Thyroid gland (tissue), 4 donors: ENCODE measurements around the gene HIPK2. TPM values are rescaled to one million over a fixed set of nuclear protein-coding genes. Genes with fewer than 3 reads are reported as not detected.

Experiments used
- DNase-seq, 2 donors: peaks; one replicate each; pipeline ENCODE4 v3.0.0-alpha.2; 2019
- H3K27ac ChIP-seq, 3 donors: fragments of 200-600 bp; sonication (generic); 1 replicate in 2 of 3; 2 replicates in 1 of 3; pipeline ENCODE4 v1.5.1; 2016 to 2019; ENCODE audit warnings: mild to moderate bottlenecking in 1 of 3, moderate library complexity in 1 of 3
- H3K27me3 ChIP-seq: fragments of 200-600 bp; sonication (generic); one replicate; pipeline ENCODE4 v1.5.1; 2019
- H3K36me3 ChIP-seq, 2 donors: fragments of 200-600 bp; sonication (generic); one replicate each; pipeline ENCODE4 v1.5.1; 2016 to 2019
- H3K4me1 ChIP-seq, 2 donors: fragments of 200-600 bp; sonication (generic); one replicate each; pipeline ENCODE4 v1.5.1; 2017 to 2019
- H3K4me3 ChIP-seq, 3 donors: fragments of 200-600 bp; sonication (generic); replicated peaks in 1 of 3; 1 replicate in 2 of 3; 2 replicates in 1 of 3; pipeline ENCODE4 v1.5.1; 2016; ENCODE audit warnings: mild to moderate bottlenecking in 1 of 3
- H3K9me3 ChIP-seq: fragments of 200-600 bp; sonication (generic); one replicate; pipeline ENCODE4 v1.5.1; 2017
- CTCF ChIP-seq, 6 experiments: fragments of 200-600 bp in 3 of 6; fragments of 450-650 bp in 3 of 6; sonication (generic) in 3 of 6; IDR thresholded peaks; one replicate each; pipeline ENCODE4 v1.5.1; 2016 to 2019; ENCODE audit warnings: antibody characterized with exemption in 6 of 6, mild to moderate bottlenecking in 2 of 6, inconsistent platforms in 1 of 6, moderate library complexity in 1 of 6
- POLR2A ChIP-seq, 2 donors: fragments of 450-650 bp; IDR thresholded peaks; one replicate each; pipeline ENCODE4 v1.6.1; 2017; ENCODE audit warnings: antibody characterized with exemption in 2 of 2, mild to moderate bottlenecking in 2 of 2, moderate library complexity in 1 of 2
- WGBS, 2 donors: methylation state at CpG; one replicate each; pipeline ENCODE4 v1.1.5; 2017; 5-methylcytosine and 5-hydroxymethylcytosine counted together
- intact Hi-C: fragments of 100-400 bp; cut with DNase I; formaldehyde crosslinking; loops from one replicate; pipeline ENCODE4 v1.15.1; 2023
- total RNA-seq, 4 donors: library from RNA; depleted of rRNA; stranded (reverse); fragments of >200 nt; gene quantifications; one replicate each; pipeline ENCODE4 v1.2.3, GENCODE V29; 2016

HIPK2 gene
- total RNA-seq, 4 donors from 2014 or later: 31.3 to 58.5 (median 41.0) TPM

GRCh38 chr7:139745678-139746143 is 32.1 kb downstream of the HIPK2 start:
- Histone ChIP-seq H3K27ac (no peak overlapping the region), H3K27me3 (no peaks in the 10 kb centered on the region), H3K4me3 (no peak overlapping the region), H3K36me3 (no peaks in the 10 kb centered on the region), H3K4me1 (peaks cover 20 to 22% of the 10 kb centered on the region in 2 donors), H3K9me3 (no peaks in the 10 kb centered on the region)
- intact Hi-C loops: no loop called here
- no peak for TF ChIP-seq POLR2A (IDR thresholded peaks at IDR 0.05)
- no peak for TF ChIP-seq CTCF (IDR thresholded peaks at IDR 0.05)
- DNase-seq: no peak
- WGBS, 2 donors: 40 to 45% methylated on average over 6 of the region's 6 CpGs

GRCh38 chr7:139744768-139745677 is 32.8 kb downstream of the HIPK2 start:
- H3K27ac ChIP-seq: no peak overlapping the region
- no peaks in the 10 kb centered on the region for H3K9me3 ChIP-seq
- DNase-seq: no peak
- H3K4me3 ChIP-seq: no peak overlapping the region
- WGBS, 2 donors: 87 to 88% methylated on average over 18 of the region's 18 CpGs
- H3K27me3 ChIP-seq: no peaks in the 10 kb centered on the region
- peaks cover 27 to 29% of the 10 kb centered on the region in 2 donors for H3K4me1 ChIP-seq
- H3K36me3 ChIP-seq: no peaks in the 10 kb centered on the region
- intact Hi-C loops: no loop called here
- TF ChIP-seq POLR2A (IDR thresholded peaks at IDR 0.05): no peak

- intact Hi-C loops: no loop called here
- no peaks in the 10 kb centered on the region for H3K27me3 ChIP-seq
- no peak for DNase-seq
- H3K27ac ChIP-seq: no peak overlapping the region
- no peak for TF ChIP-seq POLR2A (IDR thresholded peaks at IDR 0.05)
- TF ChIP-seq CTCF (IDR thresholded peaks at IDR 0.05): no peak
- 94 to 95% methylated on average over 10 of the region's 10 CpGs for WGBS, 2 donors
- H3K4me1 ChIP-seq: peaks cover 33 to 36% of the 10 kb centered on the region in 2 donors
- H3K36me3 ChIP-seq: no peaks in the 10 kb centered on the region
- no peak overlapping the region for H3K4me3 ChIP-seq
- H3K9me3 ChIP-seq: no peaks in the 10 kb centered on the region
Measured at GRCh38 chr7:139743967-139744767, 33.6 kb downstream of the HIPK2 start.

GRCh38 chr7:139743267-139743966 is 34.4 kb downstream of the HIPK2 start:
- Histone ChIP-seq H3K4me3 (no peak overlapping the region), H3K36me3 (no peaks in the 10 kb centered on the region), H3K9me3 (no peaks in the 10 kb centered on the region), H3K27ac (no peak overlapping the region), H3K27me3 (no peaks in the 10 kb centered on the region), H3K4me1 (peaks cover 33 to 42% of the 10 kb centered on the region in 2 donors)
- TF ChIP-seq CTCF (IDR thresholded peaks at IDR 0.05): no peak
- TF ChIP-seq POLR2A (IDR thresholded peaks at IDR 0.05): no peak
- 93% methylated on average over 2 of the region's 2 CpGs for WGBS, 2 donors
- DNase-seq: no peak
- intact Hi-C loops: no loop called here

GRCh38 chr7:139741789-139742344 is 35.9 kb downstream of the HIPK2 start:
- Histone ChIP-seq H3K27ac (peak overlapping the region in 1 of 3 donors; percentile 22), H3K4me1 (peaks cover 43 to 58% of the 10 kb centered on the region in 2 donors)
- no peak for DNase-seq

More at GRCh38 chr7:139741789-139742344, 35.9 kb downstream of the HIPK2 start:
- no peaks in the 10 kb centered on the region for H3K36me3 ChIP-seq
- WGBS, 2 donors: 88 to 89% methylated on average over 6 of the region's 6 CpGs
- H3K27me3 ChIP-seq: no peaks in the 10 kb centered on the region
- TF ChIP-seq CTCF (IDR thresholded peaks at IDR 0.05) (no peak), POLR2A (IDR thresholded peaks at IDR 0.05) (no peak)
- H3K9me3 ChIP-seq: no peaks in the 10 kb centered on the region
- no peak overlapping the region for H3K4me3 ChIP-seq
- intact Hi-C loops: no loop called here
